ENCODE data around the gene SPOCK3.

GRCh38 chr4:167196344-167197012 lies 37.8 kb downstream of the SPOCK3 start:
- TF ChIP-seq EZH2 (IDR thresholded peaks at IDR 0.05; ENCODE audit: borderline replicate concordance, low read length) (no peak), CTCF (IDR thresholded peaks at IDR 0.05; ENCODE audit: low read length) (no peak)

Data from OCI-LY1 (cell line).